ENCODE measurements around the gene CD74. TPM values are rescaled to one million over a fixed set of nuclear protein-coding genes. Genes with fewer than 3 reads are reported as not detected.
A peak's percentile ranks its signal among the peaks of the same experiment; 100 is the strongest.

CD74 gene
- total and polyA plus RNA-seq, 2 of the 4 experiments (the other 2 are of a cell fraction): 0.18 to 1.1 TPM

DNA sequence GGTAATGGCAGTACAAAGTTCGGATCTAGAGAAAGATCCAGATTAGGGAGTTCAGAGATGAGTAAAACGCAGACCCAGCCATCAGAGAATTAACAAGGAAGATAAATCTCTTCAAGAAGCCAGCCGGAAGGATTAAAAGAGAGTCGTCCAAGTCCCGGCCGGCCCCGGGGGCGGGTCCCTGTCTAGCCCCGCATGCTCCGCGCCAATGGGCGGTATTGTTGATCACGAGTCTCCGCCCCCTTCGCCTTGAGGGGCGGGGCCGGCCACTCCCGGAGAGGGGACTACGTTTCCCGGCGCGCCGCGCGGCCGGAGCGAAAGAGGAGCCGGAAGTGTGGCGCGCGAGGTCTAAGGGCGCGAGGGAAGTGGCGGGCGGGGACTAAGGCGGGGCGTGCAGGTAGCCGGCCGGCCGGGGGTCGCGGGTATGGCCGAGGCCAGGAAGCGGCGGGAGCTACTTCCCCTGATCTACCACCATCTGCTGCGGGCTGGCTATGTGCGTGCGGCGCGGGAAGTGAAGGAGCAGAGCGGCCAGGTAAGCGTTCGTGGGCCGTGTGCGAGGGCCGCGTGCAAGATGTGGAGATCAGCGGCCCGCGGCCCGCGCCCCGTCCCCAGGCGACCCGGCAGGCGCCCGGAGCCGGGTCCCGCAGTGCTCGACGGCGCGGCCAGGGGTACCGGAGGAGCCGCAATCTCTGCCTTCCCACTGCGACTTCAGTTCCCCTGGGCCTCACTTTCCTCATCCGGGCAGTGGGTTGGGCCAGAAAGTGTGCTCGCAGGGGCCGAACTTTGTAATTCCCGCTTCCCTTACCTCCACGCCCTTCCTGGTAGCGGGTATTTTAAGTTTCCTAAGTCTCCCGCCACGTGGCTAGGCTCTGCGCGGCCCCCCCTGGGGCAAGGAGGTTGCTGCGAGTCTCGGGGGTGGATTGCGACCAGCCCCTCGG lies 55.1 kb downstream of the CD74 start, which contains the start of gene TCOF1:
TSS of gene TCOF1 (plus strand) at position 372 of the 935 bp plus-strand sequence. CDS start at position 422, 50 bp downstream.
- CTCF ChIA-PET: no interaction called here
- in situ Hi-C loops (cut with MboI; ENCODE audit: low sequenced_read_pairs): loop anchor here (5.0 kb wide), 1 partner anchor 90 kb away; no protein-coding TSS in a partner anchor
- Histone ChIP-seq H3K4ac (ENCODE audit: low read depth, low read length) (peak within 1 kb of the TSS; percentile 94), H3K27me3 (ENCODE audit: control insufficient read depth, insufficient read depth, low read length) (no peaks in the 10 kb centered on the region), H2AFZ (replicated peaks; ENCODE audit: low read length, poor library complexity) (peak within 1 kb of the TSS; percentile 96), H3K4me3 (ENCODE audit: insufficient read depth, low read depth, low read length) (peak within 1 kb of the TSS; percentile 81), H3K18ac (ENCODE audit: low read depth, low read length) (peak within 1 kb of the TSS; percentile 7; the same call in 1 of the 2 replicates), H3K36me3 (ENCODE audit: control insufficient read depth, insufficient read depth, low read length) (peaks cover 20% of the 10 kb centered on the region), H4K8ac (ENCODE audit: low read depth in 2 of 2, low read length in 2 of 2) (peak within 1 kb of the TSS; percentile 93 to 96), H3K9me3 (ENCODE audit: control insufficient read depth, insufficient read depth, low read length) (no peaks in the 10 kb centered on the region), H2BK120ac (ENCODE audit: low read depth, low read length) (peak within 1 kb of the TSS; percentile 82), H2BK15ac (ENCODE audit: low read depth, low read length) (peak within 1 kb of the TSS; percentile 18; the same call in 1 of the 3 replicates), H4K5ac (ENCODE audit: low read depth, low read length) (peak within 1 kb of the TSS; percentile 68; the same call in 1 of the 2 replicates), H2BK5ac (ENCODE audit: low read depth, low read length, poor library complexity, severe bottlenecking) (peak within 1 kb of the TSS; percentile 20), H4K91ac (ENCODE audit: insufficient read depth, low read depth, low read length) (peak within 1 kb of the TSS; percentile 84), H3K9ac (ENCODE audit: low read depth, low read length) (peak within 1 kb of the TSS; percentile 90), H3K79me1 (ENCODE audit: low read depth in 1 of 2, low read length in 2 of 2) (peaks cover 32 to 51% of the 10 kb centered on the region in 2 experiments), H3K9me1 (ENCODE audit: insufficient read depth, low read length) (peaks cover 6% of the 10 kb centered on the region), H2AK5ac (ENCODE audit: low read depth, low read length) (peak within 1 kb of the TSS; percentile 82), H3K27ac (ENCODE audit: insufficient read depth, low read length) (peak within 1 kb of the TSS; percentile 66), H2AK9ac (replicated peaks; ENCODE audit: low read depth, low read length, poor library complexity) (peak within 1 kb of the TSS; percentile 47), H3K4me2 (ENCODE audit: low read depth, low read length) (peak within 1 kb of the TSS; percentile 87), H3K14ac (replicated peaks; ENCODE audit: low read depth, low read length) (peak within 1 kb of the TSS; percentile 95), H3K56ac (ENCODE audit: extremely low read depth, insufficient read depth, low read length) (peak within 1 kb of the TSS; percentile 59; the same call in 1 of the 2 replicates), H3K23ac (ENCODE audit: low read depth, low read length) (peak within 1 kb of the TSS; percentile 88), H4K20me1 (ENCODE audit: insufficient read depth, low read length) (peaks cover 7% of the 10 kb centered on the region), H2BK20ac (ENCODE audit: low read depth, low read length) (peak within 1 kb of the TSS; percentile 27; the same call in 1 of the 2 replicates), H3K4me1 (ENCODE audit: control insufficient read depth, insufficient read depth, low read length) (peaks cover 6% of the 10 kb centered on the region)
- TF ChIP-seq RCOR1 (IDR thresholded peaks at IDR 0.05; ENCODE audit: insufficient replicate concordance, low read length) (no peak), MXI1 (IDR thresholded peaks at IDR 0.05; ENCODE audit: borderline replicate concordance, low read depth, low read length) (peak; percentile 98), MAZ (IDR thresholded peaks at IDR 0.05; ENCODE audit: borderline replicate concordance, low read depth, low read length) (peak; percentile 88; the same call in 1 of the 2 replicates)
- TF ChIP-seq, protein P1, sequence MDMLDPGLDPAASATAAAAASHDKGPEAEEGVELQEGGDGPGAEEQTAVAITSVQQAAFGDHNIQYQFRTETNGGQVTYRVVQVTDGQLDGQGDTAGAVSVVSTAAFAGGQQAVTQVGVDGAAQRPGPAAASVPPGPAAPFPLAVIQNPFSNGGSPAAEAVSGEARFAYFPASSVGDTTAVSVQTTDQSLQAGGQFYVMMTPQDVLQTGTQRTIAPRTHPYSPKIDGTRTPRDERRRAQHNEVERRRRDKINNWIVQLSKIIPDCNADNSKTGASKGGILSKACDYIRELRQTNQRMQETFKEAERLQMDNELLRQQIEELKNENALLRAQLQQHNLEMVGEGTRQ (IDR thresholded peaks at IDR 0.05; ENCODE audit: low read depth, low read length): peak; percentile 53
- TF ChIP-seq, protein P2, sequence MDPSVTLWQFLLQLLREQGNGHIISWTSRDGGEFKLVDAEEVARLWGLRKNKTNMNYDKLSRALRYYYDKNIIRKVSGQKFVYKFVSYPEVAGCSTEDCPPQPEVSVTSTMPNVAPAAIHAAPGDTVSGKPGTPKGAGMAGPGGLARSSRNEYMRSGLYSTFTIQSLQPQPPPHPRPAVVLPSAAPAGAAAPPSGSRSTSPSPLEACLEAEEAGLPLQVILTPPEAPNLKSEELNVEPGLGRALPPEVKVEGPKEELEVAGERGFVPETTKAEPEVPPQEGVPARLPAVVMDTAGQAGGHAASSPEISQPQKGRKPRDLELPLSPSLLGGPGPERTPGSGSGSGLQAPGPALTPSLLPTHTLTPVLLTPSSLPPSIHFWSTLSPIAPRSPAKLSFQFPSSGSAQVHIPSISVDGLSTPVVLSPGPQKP (IDR thresholded peaks at IDR 0.05; ENCODE audit: borderline replicate concordance, low read depth, low read length): no peak
- intact Hi-C loops (cut with micrococcal nuclease): loop anchor here (1.0 to 10.0 kb wide), 3 partner anchors 20 to 353 kb away; partner anchors contain the start of genes HMGXB3 and TIGD6
- BruUV-seq (replicated peaks): no TSS peak
- POLR2A ChIA-PET (ENCODE audit: unreplicated experiment): no interaction called here
- 1% methylated on average over 45 of the region's 90 CpGs; no CpG with 5 or more reads in 1 of the 2 experiments for WGBS, 2 experiments (ENCODE audit: extremely low coverage in 2 of 2, insufficient read length in 1 of 2)
- ATAC-seq (ENCODE audit: low read depth) (peak; percentile 100), DNase-seq (peak; percentile 91)
- dilution Hi-C loops (cut with HindIII; ENCODE audit: low sequenced_read_pairs, unreplicated experiment): no loop called here
